CD4-positive, alpha-beta T cell treated with Interleukin-17A for 4 hours (primary cell): Measurements from ENCODE around the gene CCDC122.
A peak's percentile ranks its signal among the peaks of the same experiment; 100 is the strongest.

Source experiments
- DNase-seq: peaks from one replicate; pipeline ENCODE4 v3.0.0-alpha.2; 2020; ENCODE audit warnings: mixed read lengths

CCDC122 gene

GRCh38 chr13:43878892-43879754 is at the start of gene CCDC122:
TSS of gene CCDC122 (minus strand) at chr13:43879740. CDS start at chr13:43869376, 10,364 bp downstream.
- DNase-seq: peak; percentile 77

DNA sequence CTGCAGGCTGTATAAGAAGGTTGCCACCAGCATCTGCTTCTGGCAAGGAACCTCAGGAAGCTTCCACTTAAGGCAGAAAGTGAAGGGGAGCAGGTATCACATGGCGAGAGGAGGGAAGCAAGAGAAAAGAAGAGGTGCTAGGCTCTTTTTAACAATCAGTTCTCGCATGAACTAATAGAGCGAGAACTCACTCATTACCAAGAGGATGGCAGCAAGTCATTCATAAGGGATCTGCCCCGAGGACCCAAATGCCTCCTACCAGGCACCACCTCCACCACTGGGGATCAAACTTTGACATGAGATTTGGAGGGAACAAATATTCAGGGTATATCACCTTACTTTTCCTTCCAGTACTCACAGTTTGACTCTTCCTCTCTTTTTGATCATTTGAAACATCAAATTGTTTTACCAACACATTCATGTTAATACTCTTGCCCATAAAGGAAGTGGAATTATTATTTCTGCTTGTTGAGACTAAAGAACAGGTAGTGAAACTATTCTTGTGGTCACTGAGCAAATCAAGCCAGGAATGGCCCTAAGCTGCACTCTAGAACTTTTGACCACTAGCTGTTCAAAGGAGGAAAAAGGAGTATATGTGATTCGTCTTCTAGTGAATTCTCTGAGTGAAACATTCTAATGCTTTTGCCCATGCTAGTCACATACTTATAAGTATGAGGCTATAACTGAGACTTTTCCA is 45.2 kb upstream of the CCDC122 start:
- no peak for DNase-seq

DNA sequence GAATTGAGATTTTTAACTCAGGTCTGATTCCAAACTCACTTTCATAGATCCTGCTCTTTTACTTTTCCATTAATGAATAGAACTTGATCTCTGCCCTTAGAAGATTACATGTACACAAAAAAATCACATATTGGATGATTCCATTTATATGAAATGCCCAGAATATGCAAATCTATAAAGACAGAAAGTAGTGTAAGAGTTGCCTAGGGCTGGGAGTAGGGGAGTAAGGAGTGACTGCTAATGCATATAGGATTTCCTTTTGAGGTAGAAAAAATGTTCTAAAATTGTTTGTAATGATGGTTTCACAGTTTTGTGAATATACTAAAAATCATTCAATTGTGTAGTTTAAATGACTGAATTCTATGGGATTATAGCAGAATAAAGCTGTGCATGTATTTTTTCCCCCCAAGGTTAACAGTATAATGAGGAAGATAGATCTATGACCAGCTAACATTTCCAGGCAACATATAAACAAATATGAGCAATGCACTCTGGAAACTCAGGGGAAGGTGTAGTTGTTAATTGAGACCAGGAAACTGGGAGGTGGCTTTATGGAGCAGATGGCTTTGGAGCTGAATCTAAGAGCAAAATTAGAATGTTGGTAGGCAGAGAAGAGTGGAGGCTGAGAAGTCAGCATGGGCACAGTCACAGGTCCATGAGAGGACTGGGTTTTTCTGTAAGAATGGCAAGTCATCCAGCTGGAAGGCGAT is 41.6 kb upstream of the CCDC122 start:
- no peak for DNase-seq

DNA sequence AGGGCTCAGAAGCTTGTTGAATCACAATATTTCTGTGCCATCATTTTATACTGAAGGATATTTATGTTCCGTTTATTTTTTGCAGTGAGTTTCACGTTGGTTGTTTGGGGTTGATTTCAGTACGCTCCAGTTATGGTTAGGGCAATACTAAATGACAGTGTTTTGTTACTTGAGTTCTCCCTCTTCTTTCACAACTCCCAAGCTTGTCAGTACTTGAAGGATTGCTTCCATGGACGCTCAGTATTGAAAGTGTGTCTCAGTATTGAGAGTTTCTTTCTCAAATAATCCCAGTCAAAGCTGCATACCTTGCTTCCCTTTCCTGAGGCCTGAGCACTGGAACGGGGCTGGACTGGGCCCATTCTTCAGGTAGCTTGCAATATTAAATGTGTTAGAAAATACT is 39.1 kb upstream of the CCDC122 start:
- DNase-seq: no peak

DNA sequence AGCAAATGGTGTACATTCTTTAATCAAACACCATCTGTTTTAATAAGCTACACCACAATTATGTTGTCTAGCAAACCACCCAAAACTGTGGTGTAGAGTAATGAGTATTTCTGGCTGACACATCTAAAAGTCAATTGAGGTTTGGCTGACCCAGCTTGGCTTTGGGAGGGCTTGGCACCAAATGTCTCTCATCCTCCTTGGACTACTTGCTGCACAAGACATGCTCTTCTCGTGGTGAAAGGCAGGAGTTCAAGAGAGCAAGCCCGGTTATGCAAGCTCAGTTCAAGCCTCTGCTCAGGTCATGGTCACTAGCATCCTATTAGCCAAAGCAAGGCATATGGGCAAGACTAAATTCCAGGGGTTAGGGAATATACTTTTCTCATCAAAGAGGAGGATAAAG is 37.3 kb upstream of the CCDC122 start:
- no peak for DNase-seq

DNA sequence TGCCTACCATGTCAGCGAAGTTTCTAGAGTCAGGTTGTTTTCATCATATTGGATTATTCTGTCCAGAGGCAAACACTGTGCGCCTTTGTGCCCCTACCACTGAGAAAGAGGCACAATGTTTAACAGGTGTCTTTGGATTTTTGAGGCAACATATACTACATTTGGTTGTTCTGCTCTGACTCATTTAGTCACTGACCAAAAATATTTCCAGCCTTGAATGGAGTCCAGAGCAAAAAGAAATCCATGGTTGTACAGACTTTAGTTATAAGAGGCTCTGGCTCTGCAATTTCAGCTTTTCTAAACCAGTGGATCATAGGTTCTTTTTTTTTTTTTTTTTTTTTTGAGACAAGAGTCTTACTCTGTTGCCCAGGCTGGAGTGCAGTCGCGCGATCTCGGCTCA is 35.9 kb upstream of the CCDC122 start:
- no peak for DNase-seq

GRCh38 chr13:43911871-43912270 is 32.3 kb upstream of the CCDC122 start:
- no peak for DNase-seq

- DNase-seq: no peak
These were observed 31.7 kb upstream of the CCDC122 start for GRCh38 chr13:43911278-43911677.

DNA sequence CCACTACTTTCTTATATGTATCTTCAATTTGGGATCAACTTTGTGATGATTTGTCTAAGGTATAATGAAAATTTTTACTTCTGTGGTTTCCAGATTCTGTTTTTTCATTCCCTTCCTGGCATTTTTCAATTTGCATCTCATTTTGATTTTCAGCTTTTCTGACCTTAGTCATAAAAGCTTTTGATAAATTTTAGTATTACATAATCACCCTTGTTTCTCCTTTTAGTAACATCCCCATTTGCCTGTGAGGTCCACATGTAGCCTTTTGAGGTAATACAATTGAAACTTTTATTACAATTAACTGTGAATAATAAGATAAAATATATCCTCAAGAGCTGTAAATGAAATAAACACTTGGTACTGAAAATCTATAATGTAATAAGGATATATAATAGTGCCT is 31.3 kb upstream of the CCDC122 start:
- no peak for DNase-seq

- DNase-seq: peak; percentile 10
These were observed 28.9 kb upstream of the CCDC122 start for GRCh38 chr13:43908156-43909126.

DNA sequence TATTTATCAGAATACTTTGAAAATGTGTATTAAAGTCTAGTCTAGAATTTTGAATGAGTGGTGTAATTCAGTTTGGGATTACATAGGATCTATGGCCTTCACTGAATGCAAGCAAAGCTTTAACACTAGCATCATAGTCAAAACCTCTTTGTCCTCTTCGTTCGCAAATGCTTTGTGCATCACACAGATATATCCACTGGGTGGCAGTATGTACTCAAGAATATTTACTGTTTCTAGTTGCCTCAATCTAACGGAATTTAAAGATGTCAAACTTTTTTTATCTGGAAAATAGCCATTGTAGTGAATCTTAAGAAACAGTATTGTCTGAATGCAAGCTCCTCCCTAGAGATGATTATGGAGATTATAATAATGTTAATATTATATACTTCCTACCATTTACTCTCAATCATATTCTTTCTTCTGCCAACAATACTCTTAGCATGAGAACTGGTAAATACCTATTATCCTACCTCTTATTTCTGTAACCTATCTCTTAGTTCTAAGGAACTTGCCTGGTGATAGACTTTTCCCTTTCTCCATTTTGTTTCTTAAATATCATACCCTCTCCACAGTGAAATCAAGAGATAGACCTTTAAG is 26.0 kb upstream of the CCDC122 start:
- peak; percentile 19 for DNase-seq

- no peak for DNase-seq
These were observed 16.4 kb upstream of the CCDC122 start for GRCh38 chr13:43895940-43896339.

GRCh38 chr13:43894438-43894837 is 14.9 kb upstream of the CCDC122 start:
- no peak for DNase-seq

- DNase-seq: no peak
These were observed 4.7 kb upstream of the CCDC122 start for GRCh38 chr13:43884222-43884621.

DNA sequence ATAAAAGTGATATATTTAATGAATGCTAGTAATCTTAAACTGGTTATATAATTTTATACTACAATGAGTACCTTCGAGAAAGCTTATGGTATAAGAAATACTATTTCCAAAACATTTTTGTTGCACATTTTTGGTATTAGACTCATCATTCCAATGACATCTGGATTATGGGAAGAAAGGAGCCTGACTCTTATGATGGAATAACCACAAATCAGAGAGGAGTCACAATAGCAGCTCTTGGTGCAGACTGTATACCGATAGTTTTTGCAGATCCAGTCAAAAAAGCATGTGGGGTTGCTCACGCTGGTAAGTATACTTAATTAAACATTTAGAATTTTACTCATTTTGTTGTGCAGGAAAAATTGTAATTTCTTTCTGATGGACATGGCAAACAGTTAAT is 4.1 kb upstream of the CCDC122 start:
- DNase-seq: no peak

DNA sequence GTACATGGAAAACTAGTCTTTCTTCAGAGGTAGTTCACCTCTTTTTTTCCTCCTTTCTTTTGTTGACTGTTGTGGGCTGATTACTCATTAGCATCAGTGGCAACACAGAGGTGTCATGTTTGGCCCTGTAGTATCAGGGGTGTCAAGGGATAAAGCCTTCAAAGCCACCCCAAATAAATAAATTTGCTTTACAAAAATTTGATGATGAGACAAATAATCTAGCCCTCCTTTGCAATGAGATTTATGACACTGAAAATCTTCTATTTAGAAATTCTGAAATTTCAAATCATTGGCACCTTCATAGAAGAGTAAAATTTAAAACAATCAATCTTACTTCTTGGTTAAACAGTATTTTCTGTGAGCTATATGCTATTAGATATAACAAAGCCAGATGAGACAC is 2.0 kb upstream of the CCDC122 start:
- no peak for DNase-seq

GRCh38 chr13:43880926-43881325 is 1.4 kb upstream of the CCDC122 start:
- DNase-seq: no peak

GRCh38 chr13:43880214-43880855 is 795 bp upstream of the CCDC122 start:
- no peak for DNase-seq

DNA sequence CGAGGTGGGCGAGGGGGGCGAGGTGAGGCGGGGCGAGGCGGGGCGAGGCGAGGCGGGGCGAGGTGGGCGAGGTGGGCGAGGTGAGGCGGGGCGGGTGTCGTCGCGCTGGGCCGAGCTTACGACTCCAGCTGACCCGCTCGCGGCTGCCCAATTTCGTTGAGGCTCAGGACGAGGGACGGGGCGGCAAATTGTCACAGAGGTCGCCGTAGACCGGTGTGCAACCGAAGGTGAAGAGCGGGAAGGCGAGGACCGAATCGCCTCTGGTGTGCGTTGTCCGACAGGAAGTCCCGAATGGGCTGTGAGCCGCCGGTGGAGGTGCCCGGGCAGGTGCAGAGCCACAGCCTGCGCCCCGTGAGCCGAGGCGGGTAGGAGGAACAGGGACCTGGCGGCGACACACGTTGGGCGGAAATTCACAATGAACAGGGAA is 228 bp upstream of the CCDC122 start, which contains the start of gene LACC1:
Gene LACC1, plus strand, starts transcription at position 150 of the 427 bp plus-strand sequence. CDS start 1,082 bp downstream, outside the sequence.
- DNase-seq: peak; percentile 73

DNA sequence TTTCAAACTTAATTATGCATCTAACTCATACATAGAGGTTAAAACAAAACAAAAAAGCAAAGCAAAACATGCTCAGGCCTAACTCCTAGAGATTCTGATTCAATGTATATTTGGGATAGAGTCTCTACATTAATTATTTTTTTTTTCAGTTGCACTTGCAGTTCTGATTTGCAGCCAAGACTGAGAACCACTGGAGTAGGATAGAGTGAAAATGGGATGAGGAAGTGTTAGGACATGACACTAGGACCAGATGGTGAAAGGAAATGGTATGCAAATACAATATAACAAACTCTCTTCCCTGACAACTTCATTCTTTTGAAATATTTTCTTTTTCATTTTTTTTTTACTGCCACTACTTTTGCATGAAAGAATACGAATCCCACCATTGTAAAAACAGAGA is 1.8 kb downstream of the CCDC122 start:
- no peak for DNase-seq

DNA sequence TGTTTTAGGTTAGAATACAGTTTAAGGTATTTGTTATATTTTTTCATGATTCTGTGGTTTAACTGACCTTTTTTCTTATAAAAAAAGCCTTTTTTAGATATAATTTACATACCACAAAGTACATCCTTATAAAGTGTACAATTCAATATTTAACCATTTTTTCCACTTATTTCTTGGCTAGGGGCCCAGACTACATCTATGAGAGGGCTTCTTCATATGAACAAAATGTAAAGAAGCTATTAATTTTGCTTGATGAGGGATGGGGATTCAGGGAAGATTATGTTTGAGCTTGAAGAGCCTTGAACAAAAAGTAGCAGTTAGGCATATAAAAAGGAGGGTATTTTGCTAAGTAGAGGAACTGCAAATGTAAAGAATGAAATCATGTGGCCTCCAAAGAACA is 2.2 kb downstream of the CCDC122 start:
- DNase-seq: no peak
